ENCODE measurements around the gene AXIN1. TPM values are rescaled to one million over a fixed set of nuclear protein-coding genes. Genes with fewer than 3 reads are reported as not detected.
"Not testable (repeated sequence)": the region's sequence is repeated elsewhere in the genome, so short reads cannot be mapped to it uniquely, and the experiment has no call there.

AXIN1 gene
- total RNA-seq, 2 experiments from 2014 or later: 30.9 to 32.5 TPM

DNA sequence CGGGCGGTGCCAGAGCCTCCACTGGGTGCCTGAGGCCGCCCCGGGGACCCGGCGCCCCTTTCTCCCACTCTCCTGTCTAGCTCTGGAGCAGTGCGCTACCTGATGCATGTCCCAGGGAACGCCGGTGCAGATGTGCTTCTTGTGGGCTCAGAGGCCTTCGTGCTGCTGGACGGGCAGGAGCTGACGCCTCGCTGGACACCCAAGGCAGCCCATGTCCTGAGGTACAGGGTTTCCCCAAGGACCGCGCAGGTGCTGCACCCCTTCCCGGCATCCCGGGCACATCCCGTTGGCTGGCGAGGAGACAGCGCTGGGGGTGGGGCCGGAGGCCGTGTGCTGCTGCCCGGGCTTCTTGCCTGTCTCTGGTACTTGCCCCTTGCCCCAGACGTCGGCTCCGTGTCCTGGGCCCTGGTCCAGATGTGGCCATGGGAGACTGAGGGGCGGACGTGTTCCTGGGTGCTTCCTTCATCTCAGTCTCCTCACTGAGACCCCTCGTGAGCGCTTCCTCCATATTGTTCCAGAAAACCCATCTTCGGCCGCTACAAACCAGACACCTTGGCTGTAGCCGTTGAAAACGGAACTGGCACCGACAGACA, 89.2 kb downstream of the AXIN1 start:
- DNase-seq: no peak
- ATAC-seq (ENCODE audit: low read depth): no peak
- no peak overlapping the region for H3K4me3 Mint-ChIP-seq
- peaks cover 2% of the 10 kb centered on the region for H3K4me1 Mint-ChIP-seq
- H3K36me3 Mint-ChIP-seq: no peaks in the 10 kb centered on the region
- no peaks in the 10 kb centered on the region for H3K27me3 Mint-ChIP-seq
- peaks cover 2% of the 10 kb centered on the region for H3K9me3 Mint-ChIP-seq
- H3K27ac Mint-ChIP-seq: no peak overlapping the region
- POLR2A ChIA-PET: no interaction called here

DNA sequence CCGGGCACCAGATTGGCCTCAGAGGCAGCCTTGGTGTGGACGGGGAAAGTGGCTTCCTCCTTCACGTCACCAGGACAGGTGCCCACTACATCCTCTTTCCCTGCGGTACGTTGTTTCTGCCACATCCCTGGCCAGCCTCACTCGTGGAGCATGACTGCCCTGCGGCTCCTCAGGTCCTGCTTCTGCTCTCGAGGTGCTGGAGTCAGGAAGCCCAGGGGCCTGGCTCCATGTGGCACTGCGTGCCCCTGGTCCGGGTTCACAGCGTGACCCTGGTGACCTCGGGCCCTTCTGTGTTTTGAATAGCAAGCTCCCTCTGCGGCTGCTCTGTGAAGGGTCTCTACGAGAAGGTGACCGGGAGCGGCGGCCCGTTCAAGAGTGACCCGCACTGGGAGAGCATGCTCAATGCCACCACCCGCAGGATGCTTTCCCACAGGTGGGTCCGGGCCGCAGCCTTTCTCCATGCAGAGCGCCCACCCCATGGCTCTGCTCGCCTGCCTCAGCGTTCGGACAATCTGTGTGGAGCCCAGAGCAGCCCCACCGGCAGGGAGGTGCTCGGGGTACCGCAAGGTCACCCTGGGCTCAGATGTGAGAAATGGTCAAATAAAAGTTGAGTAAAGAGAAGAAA, 90.3 kb downstream of the AXIN1 start:
- no peaks in the 10 kb centered on the region for H3K9me3 Mint-ChIP-seq

GRCh38 chr16:261031-261691, 91.4 kb downstream of the AXIN1 start:
- Mint-ChIP-seq H3K4me1 (no peaks in the 10 kb centered on the region), H3K27ac (no peak overlapping the region), H3K36me3 (no peaks in the 10 kb centered on the region), H3K27me3 (no peaks in the 10 kb centered on the region), H3K9me3 (no peaks in the 10 kb centered on the region), H3K4me3 (no peak overlapping the region)
- POLR2A ChIA-PET: no interaction called here
- ATAC-seq (ENCODE audit: low read depth) (no peak), DNase-seq (no peak)

More for the DNA sequence above, 90.3 kb downstream of the AXIN1 start:
- no peaks in the 10 kb centered on the region for H3K36me3 Mint-ChIP-seq
- no peak for DNase-seq
- ATAC-seq (ENCODE audit: low read depth): no peak
- no peaks in the 10 kb centered on the region for H3K27me3 Mint-ChIP-seq
- no peak overlapping the region for H3K4me3 Mint-ChIP-seq
- POLR2A ChIA-PET: no interaction called here
- H3K27ac Mint-ChIP-seq: peak overlapping the region; percentile 22
- peaks cover under 1% of the 10 kb centered on the region for H3K4me1 Mint-ChIP-seq

GRCh38 chr16:260326-260725, 92.2 kb downstream of the AXIN1 start:
- POLR2A ChIA-PET: no interaction called here
- DNase-seq (no peak), ATAC-seq (ENCODE audit: low read depth) (no peak)
- H3K27me3 Mint-ChIP-seq: no peaks in the 10 kb centered on the region
- H3K27ac Mint-ChIP-seq: no peak overlapping the region
- H3K4me3 Mint-ChIP-seq: no peak overlapping the region
- peaks cover 3% of the 10 kb centered on the region for H3K36me3 Mint-ChIP-seq
- no peaks in the 10 kb centered on the region for H3K9me3 Mint-ChIP-seq
- peaks cover 3% of the 10 kb centered on the region for H3K4me1 Mint-ChIP-seq

DNA sequence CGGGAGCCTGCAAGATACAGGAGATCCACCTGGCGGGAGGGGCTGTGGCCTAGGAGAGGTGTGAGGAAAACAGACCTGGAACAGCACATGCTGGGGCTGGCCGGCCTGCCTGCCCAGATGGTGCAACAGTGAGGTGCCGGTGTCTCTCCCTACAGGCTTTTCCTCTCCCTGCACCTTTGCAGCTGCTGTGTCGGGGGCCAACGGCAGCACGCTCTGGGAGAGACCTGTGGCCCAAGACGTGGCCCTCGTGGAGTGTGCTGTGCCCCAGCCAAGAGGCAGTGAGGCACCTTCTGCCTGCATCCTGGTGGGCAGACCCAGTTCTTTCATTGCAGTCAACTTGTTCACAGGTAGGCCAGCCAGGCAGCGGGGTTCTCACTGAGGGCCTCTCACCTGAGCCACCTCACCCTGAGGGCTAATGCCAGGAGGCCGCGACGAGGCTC, 92.7 kb downstream of the AXIN1 start:
- Mint-ChIP-seq H3K9me3 (no peaks in the 10 kb centered on the region), H3K36me3 (peaks cover 3% of the 10 kb centered on the region), H3K4me1 (peaks cover 3% of the 10 kb centered on the region), H3K27ac (no peak overlapping the region), H3K27me3 (no peaks in the 10 kb centered on the region), H3K4me3 (no peak overlapping the region)
- no peak for DNase-seq
- POLR2A ChIA-PET: no interaction called here
- ATAC-seq (ENCODE audit: low read depth): no peak

DNA sequence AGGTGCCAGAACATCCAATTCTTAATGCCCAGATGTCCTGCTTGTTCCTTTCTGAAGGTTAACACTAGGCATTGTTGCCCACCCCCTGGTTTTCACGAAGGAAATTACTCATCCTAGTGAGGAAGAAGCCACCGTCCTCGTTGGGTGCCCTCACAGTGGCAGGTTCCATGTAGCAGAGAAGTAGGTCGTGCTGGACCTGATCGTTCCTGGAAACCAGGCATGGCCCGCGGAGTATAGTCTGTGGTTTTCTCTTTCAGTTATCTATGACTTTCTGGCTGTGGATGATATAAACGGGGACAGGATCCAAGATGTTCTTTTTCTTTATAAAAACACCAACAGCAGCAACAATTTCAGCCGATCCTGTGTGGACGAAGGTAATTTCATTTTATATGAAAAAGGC, 93.3 kb downstream of the AXIN1 start:
- ATAC-seq (ENCODE audit: low read depth): no peak
- POLR2A ChIA-PET: no interaction called here
- peaks cover 4% of the 10 kb centered on the region for H3K4me1 Mint-ChIP-seq
- no peaks in the 10 kb centered on the region for H3K27me3 Mint-ChIP-seq
- H3K9me3 Mint-ChIP-seq: no peaks in the 10 kb centered on the region
- no peak for DNase-seq
- no peak overlapping the region for H3K27ac Mint-ChIP-seq
- H3K36me3 Mint-ChIP-seq: peaks cover 3% of the 10 kb centered on the region
- H3K4me3 Mint-ChIP-seq: no peak overlapping the region

GRCh38 chr16:258091-258490, 94.4 kb downstream of the AXIN1 start:
- POLR2A ChIA-PET; DNase-seq; H3K9me3 Mint-ChIP-seq; H3K36me3 Mint-ChIP-seq; H3K27me3 Mint-ChIP-seq; H3K4me3 Mint-ChIP-seq; H3K27ac Mint-ChIP-seq; ATAC-seq (ENCODE audit: low read depth): not testable (repeated sequence)
- peaks cover 11% of the 10 kb centered on the region for H3K4me1 Mint-ChIP-seq

DNA sequence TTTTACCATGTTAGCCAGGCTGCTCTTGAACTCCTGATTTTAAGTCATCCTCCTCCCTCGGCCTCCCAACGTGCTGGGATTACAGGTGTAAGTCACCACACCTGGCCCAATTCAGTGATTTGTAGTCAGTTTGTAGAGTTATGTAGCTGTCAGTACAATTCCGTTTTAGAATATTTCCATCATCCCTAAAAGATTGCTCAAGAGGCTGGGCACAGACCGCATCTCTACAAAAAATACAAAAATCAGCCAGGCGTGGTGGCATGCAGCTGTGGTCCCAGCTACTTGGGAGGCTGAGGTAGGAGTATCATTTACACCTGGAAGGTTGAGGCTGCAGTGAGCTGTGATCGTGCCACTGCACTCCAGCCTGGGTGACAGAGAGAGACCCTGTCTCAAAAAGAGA, 97.3 kb downstream of the AXIN1 start:
- ATAC-seq (ENCODE audit: low read depth) (no peak), DNase-seq (no peak)
- POLR2A ChIA-PET: no interaction called here
- H3K27me3 Mint-ChIP-seq: no peaks in the 10 kb centered on the region
- H3K4me1 Mint-ChIP-seq: peaks cover 25% of the 10 kb centered on the region
- no peaks in the 10 kb centered on the region for H3K9me3 Mint-ChIP-seq
- H3K36me3 Mint-ChIP-seq: peaks cover 3% of the 10 kb centered on the region
- H3K27ac Mint-ChIP-seq: no peak overlapping the region
- H3K4me3 Mint-ChIP-seq: no peak overlapping the region

- DNase-seq (no peak), ATAC-seq (ENCODE audit: low read depth) (no peak)
- Mint-ChIP-seq H3K27me3 (no peaks in the 10 kb centered on the region), H3K9me3 (no peaks in the 10 kb centered on the region), H3K36me3 (peaks cover 3% of the 10 kb centered on the region), H3K27ac (peak overlapping the region; percentile 13), H3K4me1 (peaks cover 26% of the 10 kb centered on the region), H3K4me3 (no peak overlapping the region)
- POLR2A ChIA-PET: interaction anchor here (0.6 to 2.2 kb wide), 3 partner anchors 19 to 98 kb away, joined by 4 to 12 read pairs (median 6); partner anchors contain the start of gene FAM234A
These were observed 98.1 kb downstream of the AXIN1 start for GRCh38 chr16:254461-254860.

GRCh38 chr16:253833-254232, 98.7 kb downstream of the AXIN1 start:
- Mint-ChIP-seq H3K27ac (no peak overlapping the region), H3K36me3 (peaks cover 3% of the 10 kb centered on the region), H3K4me1 (peaks cover 26% of the 10 kb centered on the region), H3K4me3 (peak overlapping the region; percentile 56), H3K27me3 (no peaks in the 10 kb centered on the region), H3K9me3 (no peaks in the 10 kb centered on the region)
- DNase-seq: no peak
- ATAC-seq (ENCODE audit: low read depth): peak; percentile 71
- POLR2A ChIA-PET: interaction anchor here (0.6 to 2.2 kb wide), 3 partner anchors 19 to 98 kb away, joined by 4 to 12 read pairs (median 6); partner anchors contain the start of gene FAM234A

DNA sequence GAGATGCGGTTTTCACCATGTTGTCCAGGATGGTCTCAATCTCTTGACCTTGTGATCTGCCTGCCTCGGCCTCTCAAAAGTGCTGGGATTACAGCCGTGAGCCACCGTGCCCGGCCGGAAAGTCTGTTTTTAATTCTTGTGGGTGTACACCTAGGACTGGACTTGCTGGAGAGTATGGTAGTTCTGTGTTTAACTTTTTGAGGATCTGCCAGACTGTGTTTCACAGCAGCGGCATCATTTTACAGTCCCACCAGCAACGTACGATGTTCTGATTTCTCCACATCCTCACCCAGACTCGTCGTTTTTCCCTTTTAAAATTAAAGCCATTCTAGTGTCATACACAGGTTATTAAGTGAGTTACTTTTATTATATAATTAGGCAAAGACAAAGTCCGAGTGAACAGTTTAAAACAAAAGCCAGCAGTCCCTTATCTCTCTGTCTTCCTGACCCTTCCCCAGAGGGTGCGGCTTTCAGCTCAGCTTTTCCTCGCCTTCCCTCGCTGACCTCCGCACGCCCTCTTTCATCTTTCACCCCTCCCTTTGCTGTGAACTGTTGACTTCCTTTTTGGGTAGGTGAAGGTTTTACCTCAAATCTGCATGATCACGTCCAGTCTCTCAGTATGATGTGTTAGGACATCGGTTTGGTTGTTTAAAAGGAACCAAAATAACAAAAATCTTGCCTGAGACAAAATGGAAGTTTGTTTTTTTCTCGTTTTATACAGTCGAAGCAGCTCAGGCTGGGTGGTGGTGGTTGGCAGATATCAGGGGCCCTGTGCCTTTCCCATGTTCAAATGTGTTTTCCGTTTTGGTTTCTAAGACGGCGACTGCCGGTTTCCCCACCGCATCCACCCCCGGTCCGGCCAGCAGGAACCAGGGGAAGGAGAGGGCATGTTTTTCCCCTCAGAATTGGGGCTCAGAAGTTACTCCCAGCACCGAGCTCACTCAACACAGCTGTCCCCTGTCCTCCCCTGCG, 99.9 kb downstream of the AXIN1 start:
- Mint-ChIP-seq H3K4me1 (peaks cover 26% of the 10 kb centered on the region), H3K27ac (peak overlapping the region; percentile 89), H3K9me3 (no peaks in the 10 kb centered on the region), H3K4me3 (peak overlapping the region; percentile 87), H3K36me3 (peaks cover 3% of the 10 kb centered on the region), H3K27me3 (no peaks in the 10 kb centered on the region)
- POLR2A ChIA-PET: interaction anchor here (2.2 kb wide), 1 partner anchor 17 kb away, joined by 12 read pairs; the partner anchor contains the start of gene FAM234A
- ATAC-seq (ENCODE audit: low read depth) (peak; percentile 73), DNase-seq (no peak)

GRCh38 chr16:249431-249830, 103.1 kb downstream of the AXIN1 start:
- Mint-ChIP-seq H3K9me3 (no peaks in the 10 kb centered on the region), H3K4me1 (peaks cover 22% of the 10 kb centered on the region), H3K4me3 (no peak overlapping the region), H3K36me3 (no peaks in the 10 kb centered on the region), H3K27ac (no peak overlapping the region), H3K27me3 (no peaks in the 10 kb centered on the region)
- POLR2A ChIA-PET: no interaction called here
- ATAC-seq (ENCODE audit: low read depth) (no peak), DNase-seq (no peak)

DNA sequence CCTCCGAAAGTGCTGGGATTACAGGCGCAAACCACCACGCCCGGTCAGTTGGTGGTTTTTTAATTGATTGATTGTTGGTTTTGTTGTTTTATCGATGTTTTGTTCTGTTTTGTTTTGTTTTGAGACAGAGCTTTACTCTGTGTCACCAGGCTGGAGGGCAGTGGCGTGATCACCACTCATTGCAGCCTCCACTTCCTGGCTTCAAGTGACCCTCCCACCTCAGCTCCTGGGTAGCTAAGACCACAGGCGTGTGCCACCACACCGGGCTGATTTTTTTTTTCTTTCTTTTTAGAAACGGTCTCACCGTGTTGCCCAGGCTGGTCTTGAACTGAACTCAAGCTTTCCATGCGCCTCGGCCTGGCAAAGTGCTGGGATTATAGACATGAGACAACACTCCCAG, 105.5 kb downstream of the AXIN1 start:
- DNase-seq (no peak), ATAC-seq (ENCODE audit: low read depth) (no peak)
- POLR2A ChIA-PET: no interaction called here
- Mint-ChIP-seq H3K4me1 (peaks cover 5% of the 10 kb centered on the region), H3K4me3 (no peak overlapping the region), H3K9me3 (no peaks in the 10 kb centered on the region), H3K36me3 (no peaks in the 10 kb centered on the region), H3K27ac (no peak overlapping the region), H3K27me3 (no peaks in the 10 kb centered on the region)
